Epidermal melanocyte (primary cell): ENCODE data around the gene STATH.
"Not testable (repeated sequence)": the region's sequence is repeated elsewhere in the genome, so short reads cannot be mapped to it uniquely, and the experiment has no call there.

Experiments used
- DNase-seq: peaks from one replicate; pipeline ENCODE4 v3.0.0; 2011; ENCODE audit warnings: low spot score; ENCODE audit not compliant: insufficient read length

Gene STATH

DNA sequence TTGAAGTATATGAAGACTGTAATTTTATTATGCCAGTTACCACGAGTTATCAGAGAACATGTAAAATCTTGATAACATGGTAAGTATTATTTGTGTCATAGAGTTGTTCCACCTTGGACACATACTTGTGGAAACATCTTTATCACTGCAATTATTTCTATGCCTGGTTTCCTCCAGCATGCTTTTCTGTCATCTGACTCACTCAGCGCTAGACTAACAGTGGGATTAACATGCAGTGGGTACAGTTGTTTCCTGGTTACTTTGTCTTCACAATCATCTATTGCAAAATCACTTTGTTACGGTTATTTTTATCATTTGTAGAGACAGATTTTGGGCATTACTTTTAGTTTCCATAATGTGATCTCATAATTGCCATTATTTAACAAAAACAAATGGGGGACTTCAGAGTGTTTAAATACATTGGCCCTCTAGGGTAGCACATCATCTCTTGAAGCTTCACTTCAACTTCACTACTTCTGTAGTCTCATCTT lies at the start of gene STATH:
TSS of gene STATH (plus strand) at position 441 of the 491 bp plus-strand sequence. CDS start 2,472 bp downstream, outside the sequence.
- no peak for DNase-seq

DNA sequence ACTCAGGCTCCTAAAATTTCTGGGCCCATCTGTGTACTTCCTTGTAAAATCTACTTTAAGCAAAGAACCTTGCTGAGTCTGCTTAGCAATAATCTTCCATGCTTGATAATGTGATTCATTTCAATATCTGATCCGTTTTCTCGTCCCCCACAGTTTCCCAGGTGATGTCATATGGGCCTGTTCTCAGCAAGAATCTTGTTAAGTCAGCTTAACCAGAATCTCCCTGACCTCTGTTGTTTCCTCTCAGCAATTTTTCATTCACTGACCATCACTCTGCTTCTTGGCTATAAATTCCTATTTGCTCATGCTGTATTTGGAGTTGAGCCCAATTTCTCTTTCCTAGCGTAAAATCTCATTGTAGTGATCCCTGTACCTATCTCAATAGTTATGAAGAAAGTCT lies 44.2 kb upstream of the STATH start:
- DNase-seq = no peak

- DNase-seq = no peak
These were observed 38.6 kb upstream of the STATH start for GRCh38 chr4:69957209-69957608.

- no peak for DNase-seq
These were observed 30.1 kb upstream of the STATH start, which contains the start of gene CSN2 for GRCh38 chr4:69965628-69966027. CSN2 (minus strand) TSS chr4:69965728; CDS start chr4:69960995, 4,733 bp downstream.

GRCh38 chr4:69970071-69970470 lies 25.7 kb upstream of the STATH start:
- no peak for DNase-seq

GRCh38 chr4:69974631-69975030 lies 21.1 kb upstream of the STATH start:
- DNase-seq = no peak

DNA sequence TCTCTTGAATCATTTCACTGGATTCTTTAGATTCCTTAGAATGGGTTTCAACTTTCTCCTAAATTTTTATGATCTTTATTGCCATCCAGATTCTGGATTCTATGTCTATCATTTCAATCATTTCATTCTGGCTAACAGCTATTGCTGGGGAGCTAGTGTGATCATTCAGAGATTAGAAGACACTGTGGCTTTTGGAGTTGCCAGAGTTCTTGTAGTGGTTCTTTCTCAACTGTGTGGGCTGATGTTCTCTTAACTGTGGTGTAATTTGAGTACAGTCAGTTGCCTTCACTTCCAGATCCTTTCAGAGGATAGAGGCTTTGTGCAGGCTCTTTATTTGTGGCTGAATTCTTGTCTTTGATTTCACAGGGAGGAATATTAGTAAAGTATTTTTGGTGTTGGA lies 18.2 kb upstream of the STATH start:
- DNase-seq = no peak

GRCh38 chr4:69984030-69984443 lies 11.7 kb upstream of the STATH start:
- no peak for DNase-seq

- DNase-seq = no peak
These were observed 9.1 kb upstream of the STATH start for GRCh38 chr4:69986663-69987062.

DNA sequence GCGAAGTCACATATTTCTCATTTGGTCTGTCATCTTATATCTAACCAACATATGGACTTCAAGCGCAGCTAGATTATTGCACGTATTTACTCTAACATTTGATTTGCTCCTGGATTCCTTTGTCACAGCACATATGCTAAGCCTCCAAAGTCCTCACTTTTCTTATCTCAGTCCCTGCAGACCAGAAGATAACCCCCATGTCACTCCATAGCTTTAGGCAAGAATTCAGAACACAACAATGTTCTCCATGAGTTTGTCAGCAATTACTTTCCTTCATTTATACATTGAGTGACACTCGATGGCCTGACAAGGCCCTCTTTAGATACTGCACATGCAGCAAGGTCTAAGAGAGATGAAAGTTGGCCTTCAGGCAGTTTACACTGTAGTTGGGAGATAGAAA lies 4.8 kb upstream of the STATH start:
- DNase-seq = no peak

DNA sequence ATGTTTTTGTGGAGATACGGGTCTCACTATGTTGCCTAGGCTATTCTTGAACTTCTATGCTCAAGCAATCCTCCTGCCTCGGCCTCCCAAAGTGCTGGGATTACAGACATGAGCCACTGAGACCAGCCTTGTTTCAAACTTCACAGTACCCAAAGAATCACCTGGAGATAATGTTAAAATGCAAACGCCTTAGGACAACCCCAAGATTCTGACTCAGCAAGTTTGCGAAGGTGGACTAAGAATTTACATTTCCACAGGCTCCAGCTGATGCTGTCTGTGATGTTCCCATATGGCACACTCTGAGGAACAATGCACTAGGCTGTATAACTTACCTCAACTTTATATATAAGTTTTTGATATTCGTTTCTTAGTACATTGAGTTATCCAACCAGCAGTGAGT lies 984 bp upstream of the STATH start:
- DNase-seq = no peak

DNA sequence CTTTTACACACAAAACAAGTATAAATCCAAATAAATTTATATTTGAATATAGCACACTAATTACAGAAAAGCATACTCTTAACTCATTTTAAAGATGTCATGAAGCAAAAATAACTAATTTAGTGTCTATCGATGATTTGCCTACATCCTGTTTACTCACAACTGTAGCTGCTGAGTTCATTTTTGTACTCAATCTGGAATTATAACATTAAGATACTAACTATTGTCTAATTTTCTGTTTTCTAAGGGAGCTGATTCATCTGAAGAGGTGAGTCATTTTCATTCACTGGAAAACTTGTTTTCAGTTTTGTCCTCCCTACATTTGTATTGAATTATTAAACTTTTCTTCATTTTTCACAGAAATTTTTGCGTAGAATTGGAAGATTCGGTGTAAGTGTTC lies 3.7 kb downstream of the STATH start:
- no peak for DNase-seq

DNA sequence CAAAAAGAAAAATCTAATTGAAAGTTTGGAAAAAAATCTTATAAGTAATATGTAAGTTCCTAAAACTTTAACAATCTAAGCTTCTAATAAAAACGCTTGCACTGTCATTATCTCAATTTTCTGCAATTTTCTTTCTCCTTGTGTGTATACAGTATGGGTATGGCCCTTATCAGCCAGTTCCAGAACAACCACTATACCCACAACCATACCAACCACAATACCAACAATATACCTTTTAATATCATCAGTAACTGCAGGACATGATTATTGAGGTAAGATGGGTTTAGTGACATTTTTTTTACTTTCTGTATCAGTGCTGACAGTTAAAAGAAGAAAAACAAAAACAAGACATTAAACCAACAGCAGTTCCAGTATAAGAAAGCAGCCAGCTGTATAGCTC lies 4.9 kb downstream of the STATH start:
- DNase-seq = no peak

DNA sequence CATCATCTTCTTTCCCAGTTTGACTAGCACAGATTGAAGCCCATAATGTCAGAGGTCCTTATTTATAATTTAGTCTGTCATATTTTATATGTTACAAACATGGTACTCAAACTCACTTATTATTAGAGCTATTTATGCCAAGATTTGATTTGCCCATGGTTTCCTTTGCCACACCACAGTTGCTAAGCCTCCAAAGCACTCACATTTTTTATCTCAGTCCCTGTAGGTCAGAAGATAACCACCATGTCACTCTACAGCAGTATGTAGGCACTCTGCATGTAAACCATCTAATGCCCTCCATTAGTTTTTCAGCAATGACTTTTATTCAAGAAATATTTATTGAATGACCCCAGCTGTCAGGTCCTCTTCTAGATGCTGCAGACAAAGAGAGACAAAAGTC lies 6.7 kb downstream of the STATH start:
- no peak for DNase-seq

- DNase-seq = no peak
These were observed 13.0 kb downstream of the STATH start for GRCh38 chr4:70008771-70009170.

DNA sequence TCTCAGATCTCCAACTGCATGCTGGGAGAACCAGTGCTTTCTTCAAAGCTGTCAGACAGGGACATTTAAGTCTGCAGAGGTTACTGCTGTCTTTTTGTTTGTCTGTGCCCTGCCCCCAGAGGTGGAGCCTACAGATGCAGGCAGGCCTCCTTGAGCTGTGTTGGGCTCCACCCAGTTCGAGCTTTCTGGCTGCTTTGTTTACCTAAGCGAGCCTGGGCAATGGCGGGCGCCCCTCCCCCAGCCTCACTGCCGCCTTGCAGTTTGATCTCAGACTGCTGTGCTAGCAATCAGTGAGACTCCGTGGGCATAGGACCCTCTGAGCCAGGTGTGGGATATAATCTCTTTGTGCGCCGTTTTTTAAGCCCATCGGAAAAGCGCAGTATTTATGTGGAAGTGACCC lies 23.2 kb downstream of the STATH start:
- DNase-seq = not testable (repeated sequence)

DNA sequence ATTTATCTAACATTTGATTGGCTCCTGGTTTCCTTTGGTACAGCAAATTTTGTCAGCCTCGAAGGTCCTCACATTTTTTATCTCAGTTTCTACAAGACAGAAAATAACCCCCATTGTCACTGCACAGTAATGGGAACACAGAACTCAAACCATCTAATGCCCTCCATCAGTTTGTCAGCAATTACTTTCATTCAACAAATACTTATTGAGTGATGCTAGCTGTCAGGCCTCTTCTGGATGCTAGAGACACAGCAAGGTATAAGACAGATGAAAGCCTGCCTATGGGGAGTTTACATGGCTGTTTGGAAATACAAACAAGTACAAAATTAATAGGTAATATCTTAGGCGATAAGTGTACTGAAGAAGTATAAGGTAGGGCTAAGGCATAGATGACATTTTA lies 27.5 kb downstream of the STATH start:
- no peak for DNase-seq

DNA sequence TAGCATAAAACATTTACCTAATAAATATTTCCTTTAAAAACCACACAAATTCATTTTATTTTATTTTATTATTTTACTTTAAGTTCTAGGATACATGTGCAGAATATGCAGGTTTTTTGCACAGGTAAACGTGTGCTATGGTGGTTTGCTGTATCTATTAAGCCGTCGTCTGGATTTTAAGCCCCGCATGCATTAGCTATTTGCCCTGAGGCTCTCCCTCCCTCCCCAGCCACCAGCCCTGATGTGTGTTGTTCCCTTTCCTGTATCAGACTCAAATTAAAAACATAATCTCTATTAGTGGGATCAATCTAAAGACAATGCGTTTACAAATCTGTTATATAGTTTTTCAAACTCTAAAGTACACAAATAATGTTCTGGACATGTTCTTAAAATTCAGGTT lies 31.2 kb downstream of the STATH start:
- no peak for DNase-seq

- DNase-seq = not testable (repeated sequence)
These were observed 32.4 kb downstream of the STATH start, which contains the start of gene HTN3 for GRCh38 chr4:70028159-70028558. HTN3 (plus strand) TSS chr4:70028459; CDS start chr4:70030741, 2,282 bp downstream.

DNA sequence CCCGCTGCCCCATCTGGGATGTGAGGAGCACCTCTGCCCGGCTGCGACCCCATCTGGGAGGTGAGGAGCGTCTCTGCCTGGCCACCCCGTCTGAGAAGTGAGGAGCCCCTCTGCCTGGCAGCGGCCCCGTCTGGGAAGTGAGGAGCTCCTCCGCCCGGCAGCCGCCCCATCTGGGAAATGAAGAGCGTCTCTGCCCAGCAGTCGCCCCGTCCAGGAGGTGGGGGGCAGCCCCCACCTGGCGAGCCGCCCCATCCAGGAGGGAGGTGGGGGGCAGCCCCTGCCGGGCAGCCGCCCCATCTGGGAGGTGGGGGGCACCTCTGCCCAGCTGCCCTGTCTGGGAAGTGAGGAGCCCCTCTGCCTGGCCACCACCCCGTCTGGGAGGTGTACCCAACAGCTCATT lies 41.8 kb downstream of the STATH start:
- DNase-seq = not testable (repeated sequence)

- DNase-seq = not testable (repeated sequence)
These were observed 44.2 kb downstream of the STATH start for GRCh38 chr4:70039928-70040327.

- no peak for DNase-seq
These were observed 46.0 kb downstream of the STATH start for GRCh38 chr4:70041652-70042286.

- not testable (repeated sequence) for DNase-seq
These were observed 54.4 kb downstream of the STATH start, which contains the start of gene HTN1 for GRCh38 chr4:70050138-70050537. HTN1 (plus strand) TSS chr4:70050438; CDS start chr4:70053077, 2,639 bp downstream.
